Liver (tissue), 3 donors: ENCODE results near the gene RUFY1.

Experiments used
- EGR1 ChIP-seq, 2 donors: IDR thresholded peaks; 2 replicates each; pipeline ENCODE4 v1.6.1; 2016 to 2018; ENCODE audit warnings: antibody characterized with exemption in 2 of 2, low read depth in 2 of 2
- JUND ChIP-seq, 2 donors: IDR thresholded peaks; 2 replicates each; pipeline ENCODE4 v1.6.1; 2016; ENCODE audit warnings: antibody characterized with exemption in 2 of 2
- RAD21 ChIP-seq, 2 donors: IDR thresholded peaks; 2 replicates each; pipeline ENCODE4 v1.6.1; 2016; ENCODE audit warnings: antibody characterized with exemption in 2 of 2, mild to moderate bottlenecking in 2 of 2
- RXRA ChIP-seq, 2 donors: IDR thresholded peaks; 2 replicates each; pipeline ENCODE4 v1.6.1; 2017 to 2018; ENCODE audit warnings: antibody characterized with exemption in 2 of 2, mild to moderate bottlenecking in 1 of 2
- TAF1 ChIP-seq: conservative IDR thresholded peaks from 2 replicates; pipeline ENCODE4 v1.6.1; 2016; ENCODE audit warnings: antibody characterized with exemption, mild to moderate bottlenecking
- YY1 ChIP-seq: IDR thresholded peaks from 2 replicates; pipeline ENCODE4 v1.6.1; 2016; ENCODE audit warnings: antibody characterized with exemption, mild to moderate bottlenecking
- TF ChIP-seq, protein P1 (sequence below): fragments of 150-350 bp; IDR thresholded peaks from 2 replicates; pipeline ENCODE4 v1.5.1; 2017; ENCODE audit warnings: improper control_type of control experiment, low read depth, low read length; ENCODE audit not compliant: missing input control
- TF ChIP-seq, protein P2 (sequence below): IDR thresholded peaks from 2 replicates; pipeline ENCODE4 v1.6.1; 2016; ENCODE audit warnings: antibody characterized with exemption, mild to moderate bottlenecking
- TF ChIP-seq, protein P3 (sequence below): IDR thresholded peaks from 2 replicates; pipeline ENCODE4 v1.6.1; 2016; ENCODE audit warnings: antibody characterized with exemption
- TF ChIP-seq, protein P4 (sequence below): IDR thresholded peaks from 2 replicates; pipeline ENCODE4 v1.6.1; 2016; ENCODE audit warnings: antibody characterized with exemption
- TF ChIP-seq, protein P5 (sequence below): IDR thresholded peaks from 2 replicates; pipeline ENCODE4 v1.6.1; 2016; ENCODE audit warnings: antibody characterized with exemption
- donor health status: healthy.
- donor health status: healthy.

DNA sequence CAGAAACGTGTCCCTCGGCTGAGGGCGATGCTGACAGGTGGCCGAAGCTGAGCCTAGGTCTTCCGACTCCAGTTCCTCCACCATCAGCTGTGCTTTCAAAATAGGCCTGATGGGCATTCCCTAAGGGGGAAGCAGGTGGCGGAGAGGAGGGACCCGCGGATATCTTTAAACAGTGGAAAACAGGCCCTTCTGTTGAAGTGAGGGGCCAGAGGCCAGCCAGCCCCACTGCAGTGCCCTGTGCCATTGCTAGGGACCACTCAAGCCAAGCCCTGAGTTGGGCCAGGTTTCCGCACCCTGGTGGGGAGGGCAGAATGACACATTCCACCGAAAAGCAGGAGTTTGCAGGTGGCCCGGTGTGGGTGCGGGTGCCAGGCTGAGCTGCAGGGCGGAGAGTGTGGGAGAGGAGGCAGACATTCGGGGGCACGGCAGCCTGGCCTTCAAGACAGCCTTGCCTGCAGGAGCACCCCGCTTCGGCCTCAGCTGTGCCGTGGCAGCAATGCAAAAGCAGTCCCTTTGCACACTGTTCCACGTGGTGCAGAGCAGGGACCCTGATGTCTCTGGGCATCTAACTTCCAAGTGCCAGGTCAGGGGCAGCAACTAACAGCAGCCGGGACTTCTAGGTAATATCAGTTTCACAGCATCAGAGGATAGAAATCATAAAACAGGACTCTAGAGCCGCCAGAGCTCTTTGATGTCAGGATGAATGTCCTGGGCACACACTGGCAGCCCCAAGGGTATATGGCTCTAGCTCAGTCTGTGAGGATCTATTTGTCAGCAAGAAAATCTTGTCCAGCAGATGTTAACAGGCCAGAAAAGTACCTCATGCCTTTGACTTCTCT, 55.9 kb downstream of the RUFY1 start:
- TF ChIP-seq, protein P1, sequence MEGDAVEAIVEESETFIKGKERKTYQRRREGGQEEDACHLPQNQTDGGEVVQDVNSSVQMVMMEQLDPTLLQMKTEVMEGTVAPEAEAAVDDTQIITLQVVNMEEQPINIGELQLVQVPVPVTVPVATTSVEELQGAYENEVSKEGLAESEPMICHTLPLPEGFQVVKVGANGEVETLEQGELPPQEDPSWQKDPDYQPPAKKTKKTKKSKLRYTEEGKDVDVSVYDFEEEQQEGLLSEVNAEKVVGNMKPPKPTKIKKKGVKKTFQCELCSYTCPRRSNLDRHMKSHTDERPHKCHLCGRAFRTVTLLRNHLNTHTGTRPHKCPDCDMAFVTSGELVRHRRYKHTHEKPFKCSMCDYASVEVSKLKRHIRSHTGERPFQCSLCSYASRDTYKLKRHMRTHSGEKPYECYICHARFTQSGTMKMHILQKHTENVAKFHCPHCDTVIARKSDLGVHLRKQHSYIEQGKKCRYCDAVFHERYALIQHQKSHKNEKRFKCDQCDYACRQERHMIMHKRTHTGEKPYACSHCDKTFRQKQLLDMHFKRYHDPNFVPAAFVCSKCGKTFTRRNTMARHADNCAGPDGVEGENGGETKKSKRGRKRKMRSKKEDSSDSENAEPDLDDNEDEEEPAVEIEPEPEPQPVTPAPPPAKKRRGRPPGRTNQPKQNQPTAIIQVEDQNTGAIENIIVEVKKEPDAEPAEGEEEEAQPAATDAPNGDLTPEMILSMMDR, result no peak
- TF ChIP-seq, protein P2, sequence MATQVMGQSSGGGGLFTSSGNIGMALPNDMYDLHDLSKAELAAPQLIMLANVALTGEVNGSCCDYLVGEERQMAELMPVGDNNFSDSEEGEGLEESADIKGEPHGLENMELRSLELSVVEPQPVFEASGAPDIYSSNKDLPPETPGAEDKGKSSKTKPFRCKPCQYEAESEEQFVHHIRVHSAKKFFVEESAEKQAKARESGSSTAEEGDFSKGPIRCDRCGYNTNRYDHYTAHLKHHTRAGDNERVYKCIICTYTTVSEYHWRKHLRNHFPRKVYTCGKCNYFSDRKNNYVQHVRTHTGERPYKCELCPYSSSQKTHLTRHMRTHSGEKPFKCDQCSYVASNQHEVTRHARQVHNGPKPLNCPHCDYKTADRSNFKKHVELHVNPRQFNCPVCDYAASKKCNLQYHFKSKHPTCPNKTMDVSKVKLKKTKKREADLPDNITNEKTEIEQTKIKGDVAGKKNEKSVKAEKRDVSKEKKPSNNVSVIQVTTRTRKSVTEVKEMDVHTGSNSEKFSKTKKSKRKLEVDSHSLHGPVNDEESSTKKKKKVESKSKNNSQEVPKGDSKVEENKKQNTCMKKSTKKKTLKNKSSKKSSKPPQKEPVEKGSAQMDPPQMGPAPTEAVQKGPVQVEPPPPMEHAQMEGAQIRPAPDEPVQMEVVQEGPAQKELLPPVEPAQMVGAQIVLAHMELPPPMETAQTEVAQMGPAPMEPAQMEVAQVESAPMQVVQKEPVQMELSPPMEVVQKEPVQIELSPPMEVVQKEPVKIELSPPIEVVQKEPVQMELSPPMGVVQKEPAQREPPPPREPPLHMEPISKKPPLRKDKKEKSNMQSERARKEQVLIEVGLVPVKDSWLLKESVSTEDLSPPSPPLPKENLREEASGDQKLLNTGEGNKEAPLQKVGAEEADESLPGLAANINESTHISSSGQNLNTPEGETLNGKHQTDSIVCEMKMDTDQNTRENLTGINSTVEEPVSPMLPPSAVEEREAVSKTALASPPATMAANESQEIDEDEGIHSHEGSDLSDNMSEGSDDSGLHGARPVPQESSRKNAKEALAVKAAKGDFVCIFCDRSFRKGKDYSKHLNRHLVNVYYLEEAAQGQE, result no peak
- TF ChIP-seq, protein P3, sequence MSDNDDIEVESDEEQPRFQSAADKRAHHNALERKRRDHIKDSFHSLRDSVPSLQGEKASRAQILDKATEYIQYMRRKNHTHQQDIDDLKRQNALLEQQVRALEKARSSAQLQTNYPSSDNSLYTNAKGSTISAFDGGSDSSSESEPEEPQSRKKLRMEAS, result no peak
- TF ChIP-seq YY1 (no peak), RAD21 (IDR thresholded peaks at IDR 0.05) (no peak), JUND (IDR thresholded peaks at IDR 0.05) (no peak), TAF1 (no peak), EGR1 (IDR thresholded peaks at IDR 0.05; ENCODE audit: low read depth in 2 of 2) (no peak), RXRA (IDR thresholded peaks at IDR 0.05) (no peak)
- TF ChIP-seq, protein P4, sequence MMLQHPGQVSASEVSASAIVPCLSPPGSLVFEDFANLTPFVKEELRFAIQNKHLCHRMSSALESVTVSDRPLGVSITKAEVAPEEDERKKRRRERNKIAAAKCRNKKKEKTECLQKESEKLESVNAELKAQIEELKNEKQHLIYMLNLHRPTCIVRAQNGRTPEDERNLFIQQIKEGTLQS, result no peak
- TF ChIP-seq, protein P5, sequence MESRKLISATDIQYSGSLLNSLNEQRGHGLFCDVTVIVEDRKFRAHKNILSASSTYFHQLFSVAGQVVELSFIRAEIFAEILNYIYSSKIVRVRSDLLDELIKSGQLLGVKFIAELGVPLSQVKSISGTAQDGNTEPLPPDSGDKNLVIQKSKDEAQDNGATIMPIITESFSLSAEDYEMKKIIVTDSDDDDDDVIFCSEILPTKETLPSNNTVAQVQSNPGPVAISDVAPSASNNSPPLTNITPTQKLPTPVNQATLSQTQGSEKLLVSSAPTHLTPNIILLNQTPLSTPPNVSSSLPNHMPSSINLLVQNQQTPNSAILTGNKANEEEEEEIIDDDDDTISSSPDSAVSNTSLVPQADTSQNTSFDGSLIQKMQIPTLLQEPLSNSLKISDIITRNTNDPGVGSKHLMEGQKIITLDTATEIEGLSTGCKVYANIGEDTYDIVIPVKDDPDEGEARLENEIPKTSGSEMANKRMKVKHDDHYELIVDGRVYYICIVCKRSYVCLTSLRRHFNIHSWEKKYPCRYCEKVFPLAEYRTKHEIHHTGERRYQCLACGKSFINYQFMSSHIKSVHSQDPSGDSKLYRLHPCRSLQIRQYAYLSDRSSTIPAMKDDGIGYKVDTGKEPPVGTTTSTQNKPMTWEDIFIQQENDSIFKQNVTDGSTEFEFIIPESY, result no peak
